22Rv1 (cell line): ENCODE data around the gene MRPS25.

ENCODE experiments used
- CTCF ChIP-seq: fragments of 450-650 bp; IDR thresholded peaks from 2 replicates; pipeline ENCODE4 v1.5.1; 2017; ENCODE audit warnings: mild to moderate bottlenecking
- ZFX ChIP-seq: fragments of 450-650 bp; IDR thresholded peaks from 2 replicates; pipeline ENCODE4 v1.6.1; 2017; ENCODE audit warnings: antibody characterized with exemption, borderline replicate concordance

GRCh38 chr3:15055019-15055557 is 10.0 kb downstream of the MRPS25 start:
- no peak for TF ChIP-seq CTCF
- no peak for TF ChIP-seq ZFX
